HFF-Myc (cell line): ENCODE data around the gene DNAH10.

ENCODE experiments used
- DNase-seq: peaks from one replicate; pipeline ENCODE4 v3.0.0-alpha.2; 2011; ENCODE audit warnings: low read depth; ENCODE audit errors: extremely low read depth
- H3K4me3 ChIP-seq: replicated peaks from 2 replicates; pipeline ENCODE4 v1.5.1; 2011; ENCODE audit warnings: low read depth, mild to moderate bottlenecking, control low read depth, low read length
- CTCF ChIP-seq: IDR thresholded peaks from 2 replicates; pipeline ENCODE4 v1.5.1; 2012; ENCODE audit warnings: mild to moderate bottlenecking, low read depth, low read length, control low read depth; ENCODE audit errors: missing control alignments

The DNAH10 gene

GRCh38 chr12:123754041-123754772, 7.9 kb upstream of the DNAH10 start:
- no peak for DNase-seq
- TF ChIP-seq CTCF = no peak
- no peak overlapping the region for H3K4me3 ChIP-seq

- DNase-seq = no peak
- H3K4me3 ChIP-seq = no peak overlapping the region
- TF ChIP-seq CTCF = no peak
These were observed 4.5 kb upstream of the DNAH10 start for GRCh38 chr12:123757561-123757960.

- no peak for TF ChIP-seq CTCF
- no peak overlapping the region for H3K4me3 ChIP-seq
- no peak for DNase-seq
These were observed 1.7 kb upstream of the DNAH10 start for GRCh38 chr12:123760267-123760938.

GRCh38 chr12:123762715-123763052, 583 bp downstream of the DNAH10 start:
- no peak overlapping the region for H3K4me3 ChIP-seq
- DNase-seq = no peak
- no peak for TF ChIP-seq CTCF

GRCh38 chr12:123763093-123763492, 992 bp downstream of the DNAH10 start:
- TF ChIP-seq CTCF = no peak
- no peak overlapping the region for H3K4me3 ChIP-seq
- no peak for DNase-seq

- H3K4me3 ChIP-seq = no peak overlapping the region
- no peak for TF ChIP-seq CTCF
- no peak for DNase-seq
These were observed 2.0 kb downstream of the DNAH10 start for GRCh38 chr12:123764109-123764508.
